H1 (cell line): ENCODE results near the gene BBS1. TPM values are rescaled to one million over a fixed set of nuclear protein-coding genes. Genes with fewer than 3 reads are reported as not detected.

Experiments
- ATF2 ChIP-seq: IDR thresholded peaks from 2 replicates; pipeline ENCODE4 v1.6.1; 2012; ENCODE audit warnings: low read length, inconsistent platforms
- CHD7 ChIP-seq: fragments of 300-600 bp; sonication (generic); IDR thresholded peaks from 2 replicates; pipeline ENCODE4 v1.7.1; 2012; ENCODE audit warnings: low read length, moderate library complexity, mild to moderate bottlenecking, inconsistent platforms; ENCODE audit not compliant: insufficient replicate concordance
- PHF8 ChIP-seq: fragments of 200-600 bp; sonication (generic); conservative IDR thresholded peaks from 2 replicates; pipeline ENCODE4 v1.7.1; 2012; ENCODE audit warnings: low read depth, mild to moderate bottlenecking, inconsistent platforms, low read length, moderate library complexity
- RFX5 ChIP-seq: IDR thresholded peaks from 2 replicates; pipeline ENCODE4 v1.6.1; 2011; ENCODE audit warnings: low read depth, low read length, improper control_type of control experiment, borderline replicate concordance
- SIRT6 ChIP-seq: IDR thresholded peaks from one replicate; pipeline ENCODE4 v1.7.1; 2012; ENCODE audit warnings: low read length, inconsistent platforms
- SIX5 ChIP-seq: IDR thresholded peaks from 2 replicates; pipeline ENCODE4 v1.6.1; 2011; ENCODE audit warnings: mild to moderate bottlenecking, low read depth, low read length
- ZNF274 ChIP-seq: IDR thresholded peaks from 2 replicates; pipeline ENCODE4 v1.7.0; 2012; ENCODE audit warnings: low read length, borderline replicate concordance; ENCODE audit errors: extremely low read depth
- polyA plus RNA-seq, 7 experiments: library from polyadenylated mRNA; depleted of rRNA in 3 of 7; stranded (reverse) in 5 of 7; unstranded in 2 of 7; fragments of >200 nt in 5 of 7; fragments of 200-250 nt in 2 of 7; gene quantifications; 1 replicate in 5 of 7; 2 replicates in 1 of 7; 4 replicates in 1 of 7; pipeline versions ENCODE4 v1.2.1 to v1.2.3, GENCODE V29; 2011 to 2013; ENCODE audit warnings: missing spikeins in 2 of 7, mixed read lengths in 2 of 7
- total RNA-seq: library from RNA; stranded (reverse); fragmentation: NEBNext Ultra II Directional; extraction: Animal tissue kit (Norgen Biotek cat#: 25700); gene quantifications from 2 replicates; pipeline ENCODE4 v1.2.1, GENCODE V29; 2021

The BBS1 gene
- total and polyA plus RNA-seq, 2 of the 8 experiments (the other 6 are each of a cell fraction or from before 2014, with no cell fraction given): 19.1 to 19.5 TPM

- TF ChIP-seq CHD7 (no peak), ATF2 (no peak), RFX5 (no peak), ZNF274 (no peak), SIRT6 (no peak), SIX5 (no peak), PHF8 (no peak)
Measured at GRCh38 chr11:66484806-66485380, 25.5 kb upstream of the BBS1 start (continued).
